GM21381 (cell line): ENCODE measurements around the gene PYDC1.
"Not testable (repeated sequence)": the region's sequence is repeated elsewhere in the genome, so short reads cannot be mapped to it uniquely, and the experiment has no call there.

Source experiments
- ATAC-seq: cut with Tn5 transposase; IDR thresholded peaks from one replicate; pipeline ENCODE4 v1.9.1; 2021; ENCODE audit warnings: mild to moderate bottlenecking, moderate library complexity; ENCODE audit not compliant: unreplicated experiment

Gene PYDC1

DNA sequence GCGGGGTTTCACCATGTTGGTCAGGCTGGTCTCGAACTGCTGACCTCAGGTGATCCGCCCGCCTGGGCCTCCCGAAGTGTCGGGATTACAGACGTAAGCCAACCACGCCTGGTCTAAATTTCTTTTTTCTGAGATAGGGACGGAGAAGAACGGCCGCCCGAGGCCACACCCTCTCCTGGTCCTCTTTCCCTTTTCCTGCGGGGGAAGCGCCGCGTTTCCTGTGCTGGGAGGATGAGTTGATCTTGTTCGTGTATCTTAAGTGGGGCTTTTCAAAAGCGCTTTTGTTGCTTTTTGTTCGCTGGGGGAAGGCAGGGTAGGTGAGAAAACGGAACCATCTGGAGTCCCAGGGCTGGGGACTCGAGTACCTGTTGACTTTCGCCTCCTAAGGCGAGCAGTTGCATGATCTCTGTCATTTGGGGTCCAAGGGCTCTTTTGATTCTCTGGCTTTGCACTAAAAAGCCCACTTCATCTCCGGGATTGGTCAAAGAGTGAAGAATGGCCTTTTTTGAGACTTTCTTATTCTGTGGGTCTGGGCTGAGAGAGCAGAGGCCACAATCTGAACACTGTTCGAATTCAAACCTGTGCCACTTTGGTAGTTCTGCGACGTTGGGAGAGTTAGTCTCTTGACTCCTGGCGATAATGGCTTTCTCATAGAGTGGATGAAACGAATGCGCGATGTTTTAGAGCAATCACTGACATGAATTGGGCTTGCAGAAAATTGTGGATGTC lies 35.7 kb downstream of the PYDC1 start:
- ATAC-seq = no peak

DNA sequence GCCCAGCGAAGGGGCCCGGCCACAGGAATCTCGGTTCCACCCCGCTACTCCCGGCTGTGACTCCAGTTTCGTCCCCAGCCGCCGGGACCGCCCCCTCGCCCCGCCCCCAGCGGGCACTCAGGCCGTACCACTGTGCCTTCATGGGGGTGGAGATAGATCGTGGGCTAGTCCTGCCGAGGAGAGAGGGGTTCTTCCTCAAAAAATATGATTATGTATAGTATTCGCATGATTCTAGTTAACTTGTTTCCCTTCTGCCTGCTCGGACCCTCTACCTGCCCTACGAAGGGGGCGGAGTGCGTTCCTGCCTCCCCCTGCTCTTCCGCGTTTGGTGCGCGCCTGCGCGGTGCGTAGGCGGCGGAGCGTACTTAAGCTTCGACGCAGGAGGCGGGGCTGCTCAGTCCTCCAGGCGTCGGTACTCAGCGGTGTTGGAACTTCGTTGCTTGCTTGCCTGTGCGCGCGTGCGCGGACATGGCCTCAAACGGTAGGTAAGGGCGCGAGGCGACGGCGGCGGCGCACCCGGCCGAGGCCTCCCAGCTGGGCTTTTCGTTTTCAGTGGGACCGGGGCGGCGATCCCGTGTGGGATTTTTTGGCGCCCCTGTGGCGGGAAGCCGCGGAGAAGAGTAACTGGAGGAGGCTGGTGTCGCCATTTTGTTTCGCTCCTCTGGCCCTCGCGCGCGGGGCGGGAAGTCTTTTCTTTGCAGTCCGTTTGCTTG lies 37.0 kb downstream of the PYDC1 start, which contains the start of gene FUS:
FUS (plus strand) TSS at position 393 of the 713 bp plus-strand sequence; CDS start at position 469, 76 bp downstream.
- peak; percentile 53 for ATAC-seq

DNA sequence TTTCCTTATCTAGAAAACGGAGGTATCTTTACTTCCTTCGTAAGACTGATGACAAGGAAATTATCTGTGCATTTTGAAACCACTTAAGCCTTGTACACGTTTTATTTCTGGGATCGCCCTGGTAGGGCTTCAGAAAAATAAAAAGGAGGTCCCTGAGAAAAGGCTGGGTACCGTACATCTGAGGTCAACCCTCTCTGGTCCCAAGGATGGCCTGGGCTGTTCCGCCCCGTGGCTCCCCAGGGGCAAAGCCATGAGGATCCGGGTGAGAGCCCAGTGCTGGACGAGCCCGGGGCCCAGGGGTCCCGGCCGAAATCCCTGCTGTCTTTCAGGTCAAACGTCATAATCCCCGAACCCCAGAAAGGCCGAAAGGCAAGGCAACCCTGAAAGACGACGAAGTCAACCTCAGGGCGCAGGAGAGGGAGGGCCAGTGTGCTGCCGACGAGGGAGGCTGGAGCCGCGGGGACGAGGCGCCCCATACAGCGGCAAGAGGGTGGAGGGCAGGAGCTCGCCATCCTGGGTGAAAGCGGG lies 37.7 kb downstream of the PYDC1 start:
- peak; percentile 4 for ATAC-seq

DNA sequence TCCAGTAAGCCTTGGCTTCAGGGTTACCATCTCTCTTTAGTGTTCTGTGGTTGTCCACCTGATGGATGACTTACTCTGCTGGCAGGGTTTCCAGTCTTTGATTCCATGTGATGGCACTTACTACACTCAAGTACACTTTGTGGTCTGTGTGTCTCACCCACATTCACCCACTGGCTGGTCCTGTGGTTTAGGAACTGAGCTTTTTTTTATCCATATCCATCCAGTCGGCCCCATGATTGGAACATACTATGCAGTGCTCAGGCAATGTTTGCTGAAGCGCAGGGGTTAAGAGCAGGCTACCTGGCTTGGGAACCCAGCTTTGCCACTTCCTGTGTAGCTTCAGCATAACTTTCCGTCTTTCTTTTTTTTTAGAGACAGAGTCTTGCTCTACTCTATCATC lies 39.8 kb downstream of the PYDC1 start:
- no peak for ATAC-seq

DNA sequence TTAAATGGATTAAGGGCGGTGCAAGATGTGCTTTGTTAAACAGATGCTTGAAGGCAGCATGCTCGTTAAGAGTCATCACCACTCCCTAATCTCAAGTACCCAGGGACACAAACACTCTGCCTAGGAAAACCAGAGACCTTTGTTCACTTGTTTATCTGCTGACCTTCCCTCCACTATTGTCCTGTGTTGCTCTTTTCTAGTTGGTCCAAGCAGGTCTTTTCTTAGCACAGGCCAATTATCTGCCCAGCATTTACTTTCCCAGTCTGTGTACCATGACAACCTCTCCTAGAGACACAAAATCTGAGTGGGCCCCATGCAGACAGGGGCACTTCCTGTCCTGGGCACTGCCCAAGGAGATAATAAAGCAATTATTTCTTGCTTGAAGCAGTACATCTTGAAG lies 46.9 kb downstream of the PYDC1 start:
- ATAC-seq = not testable (repeated sequence)

DNA sequence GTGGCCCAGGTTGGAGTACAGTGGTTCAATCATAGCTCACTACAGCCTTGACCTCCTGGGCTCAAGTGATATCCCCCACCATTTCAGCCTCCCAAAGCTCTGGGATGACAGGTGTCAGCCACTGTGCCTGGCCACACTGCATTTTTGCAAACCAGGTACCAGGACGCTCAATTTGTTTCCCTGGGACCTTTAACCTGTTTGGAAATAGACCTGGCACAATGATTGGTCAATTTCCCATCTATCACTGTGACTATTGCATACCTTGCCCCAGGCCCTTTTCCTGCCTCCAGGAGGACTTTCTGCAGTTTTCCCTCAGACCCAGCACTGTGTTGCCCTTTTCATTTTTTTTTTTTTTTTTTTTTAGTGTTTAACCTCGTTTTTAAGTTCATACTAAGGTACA lies 48.1 kb downstream of the PYDC1 start:
- ATAC-seq = no peak

DNA sequence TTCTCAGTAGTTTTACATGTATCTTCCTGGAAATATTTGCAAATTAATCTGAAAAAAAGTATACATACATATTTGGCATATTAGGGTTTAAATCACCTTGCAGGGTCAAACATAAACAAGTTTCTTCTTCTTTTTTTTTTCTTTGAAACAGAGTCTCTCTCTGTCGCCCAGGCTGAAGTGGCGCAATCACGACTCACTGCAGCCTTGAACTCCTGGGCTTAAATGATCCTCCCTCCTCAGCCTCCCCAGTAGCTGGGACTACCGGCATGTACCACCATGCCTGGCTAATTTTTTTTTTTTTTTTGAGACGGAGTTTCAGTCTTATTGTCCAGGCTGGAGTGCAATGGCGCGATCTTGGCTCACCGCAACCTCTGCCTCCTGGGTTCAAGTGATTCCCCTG lies 49.6 kb downstream of the PYDC1 start:
- no peak for ATAC-seq
